GM23338 (cell line): ENCODE results near the gene ATP4A.

ENCODE experiments used
- CREB1 ChIP-seq: fragments of 250-450 bp; sonication (Bioruptor Pico); IDR thresholded peaks from 2 replicates; pipeline ENCODE4 v1.5.0; 2020; ENCODE audit warnings: low read depth, mild to moderate bottlenecking, moderate library complexity
- CTCF ChIP-seq, 2 experiments: fragments of 200-600 bp in 1 of 2; sonication (generic) in 1 of 2; conservative IDR thresholded peaks; 2 replicates each; pipeline versions ENCODE4 v1.5.1 to v1.6.1; 2016 to 2017; ENCODE audit warnings: antibody characterized with exemption in 2 of 2, low read depth in 2 of 2, mild to moderate bottlenecking in 2 of 2, moderate library complexity in 1 of 2
- EZH2 ChIP-seq: fragments of 200-600 bp; sonication (generic); IDR thresholded peaks from one replicate; pipeline ENCODE4 v1.8.0; 2017; ENCODE audit warnings: antibody characterized with exemption, mild to moderate bottlenecking, low read depth; ENCODE audit not compliant: unreplicated experiment
- EZH2phosphoT487 ChIP-seq: fragments of 200-600 bp; sonication (generic); IDR thresholded peaks from one replicate; pipeline ENCODE4 v1.8.1; 2018; ENCODE audit warnings: antibody characterized with exemption; ENCODE audit not compliant: unreplicated experiment
- POLR2AphosphoS5 ChIP-seq: IDR thresholded peaks from 2 replicates; pipeline ENCODE4 v1.6.1; 2016; ENCODE audit warnings: antibody characterized with exemption, low read depth
- ZNF331 ChIP-seq: fragments of 250-450 bp; sonication (Bioruptor Pico); IDR thresholded peaks from 2 replicates; pipeline ENCODE4 v1.5.0; 2020; ENCODE audit warnings: low read depth, mild to moderate bottlenecking, moderate library complexity
- TF ChIP-seq, protein P1 (sequence below): IDR thresholded peaks from one replicate; pipeline ENCODE4 v1.6.1; 2018; ENCODE audit warnings: antibody characterized with exemption; ENCODE audit not compliant: unreplicated experiment

DNA sequence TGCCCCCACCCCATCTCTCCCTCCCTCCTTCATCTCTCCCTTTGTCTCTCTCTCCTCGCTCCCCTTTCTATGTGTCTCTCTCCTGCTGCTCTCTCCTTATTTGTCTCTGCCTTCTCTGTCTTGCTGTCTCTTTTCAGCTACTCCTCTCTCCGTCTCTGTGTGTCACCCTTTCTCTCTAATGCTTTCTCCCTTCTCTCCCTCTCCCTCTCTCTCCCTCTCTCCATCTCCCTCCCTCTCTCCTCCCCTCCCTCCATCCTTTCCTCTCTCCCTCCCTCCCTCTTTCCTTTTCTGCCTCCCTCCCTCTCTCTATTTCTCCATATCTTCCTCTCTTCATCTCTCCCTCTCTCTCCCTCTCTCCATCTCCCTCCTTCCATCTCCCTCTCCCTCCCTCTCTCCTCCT, 682 bp downstream of the ATP4A start:
- no peak for TF ChIP-seq EZH2
- no peak for TF ChIP-seq CTCF (conservative IDR thresholded peaks at IDR 0.05; ENCODE audit: low read depth in 2 of 2)
- TF ChIP-seq, protein P1, sequence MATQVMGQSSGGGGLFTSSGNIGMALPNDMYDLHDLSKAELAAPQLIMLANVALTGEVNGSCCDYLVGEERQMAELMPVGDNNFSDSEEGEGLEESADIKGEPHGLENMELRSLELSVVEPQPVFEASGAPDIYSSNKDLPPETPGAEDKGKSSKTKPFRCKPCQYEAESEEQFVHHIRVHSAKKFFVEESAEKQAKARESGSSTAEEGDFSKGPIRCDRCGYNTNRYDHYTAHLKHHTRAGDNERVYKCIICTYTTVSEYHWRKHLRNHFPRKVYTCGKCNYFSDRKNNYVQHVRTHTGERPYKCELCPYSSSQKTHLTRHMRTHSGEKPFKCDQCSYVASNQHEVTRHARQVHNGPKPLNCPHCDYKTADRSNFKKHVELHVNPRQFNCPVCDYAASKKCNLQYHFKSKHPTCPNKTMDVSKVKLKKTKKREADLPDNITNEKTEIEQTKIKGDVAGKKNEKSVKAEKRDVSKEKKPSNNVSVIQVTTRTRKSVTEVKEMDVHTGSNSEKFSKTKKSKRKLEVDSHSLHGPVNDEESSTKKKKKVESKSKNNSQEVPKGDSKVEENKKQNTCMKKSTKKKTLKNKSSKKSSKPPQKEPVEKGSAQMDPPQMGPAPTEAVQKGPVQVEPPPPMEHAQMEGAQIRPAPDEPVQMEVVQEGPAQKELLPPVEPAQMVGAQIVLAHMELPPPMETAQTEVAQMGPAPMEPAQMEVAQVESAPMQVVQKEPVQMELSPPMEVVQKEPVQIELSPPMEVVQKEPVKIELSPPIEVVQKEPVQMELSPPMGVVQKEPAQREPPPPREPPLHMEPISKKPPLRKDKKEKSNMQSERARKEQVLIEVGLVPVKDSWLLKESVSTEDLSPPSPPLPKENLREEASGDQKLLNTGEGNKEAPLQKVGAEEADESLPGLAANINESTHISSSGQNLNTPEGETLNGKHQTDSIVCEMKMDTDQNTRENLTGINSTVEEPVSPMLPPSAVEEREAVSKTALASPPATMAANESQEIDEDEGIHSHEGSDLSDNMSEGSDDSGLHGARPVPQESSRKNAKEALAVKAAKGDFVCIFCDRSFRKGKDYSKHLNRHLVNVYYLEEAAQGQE, result no peak
- TF ChIP-seq CREB1 (CRISPR knock-in tag), result no peak
- no peak for TF ChIP-seq POLR2AphosphoS5
- TF ChIP-seq EZH2phosphoT487, result no peak
- no peak for TF ChIP-seq ZNF331 (CRISPR knock-in tag)
